Pericardium fibroblast (primary cell): Measurements from ENCODE around the gene FNTB. TPM values are rescaled to one million over a fixed set of nuclear protein-coding genes. Genes with fewer than 3 reads are reported as not detected.

Experiments
- total RNA-seq: library from RNA; depleted of rRNA; stranded (reverse); fragments of >200 nt; gene quantifications from 2 replicates; pipeline ENCODE4 v1.2.3, GENCODE V29; 2015

FNTB gene
- total RNA-seq = 9.7 and 15.2 TPM in 2 replicates

GRCh38 chr14:64986648-64987437, at the start of gene FNTB:
TSS of gene FNTB (plus strand) at chr14:64986895. CDS start at chr14:64986954, 59 bp downstream.

GRCh38 chr14:64942531-64943111, 44.1 kb upstream of the FNTB start, which contains the start of gene GPX2:
TSS of gene GPX2 (minus strand) at chr14:64942745. CDS start at chr14:64942726, 19 bp downstream.

GRCh38 chr14:64971943-64972791, 14.5 kb upstream of the FNTB start, which contains the start of gene RAB15:
TSS of gene RAB15 (minus strand) at chr14:64972336. CDS start at chr14:64972076, 260 bp downstream.

GRCh38 chr14:65102441-65103149, 115.9 kb downstream of the FNTB start, which contains the start of gene MAX:
TSS of gene MAX (minus strand) at chr14:65102517. CDS start at chr14:65102339, 178 bp downstream.

Other genes with a start within 250 kb of the FNTB start
- gene SPTB, start 107.0 kb upstream of the FNTB start, total RNA-seq = under 0.01 TPM in 1 of 2 replicates, not detected in the other
- gene CHURC1, start 72.4 kb upstream of the FNTB start, total RNA-seq = 56.6 and 85.5 TPM in 2 replicates
- gene GPX2, start 44.1 kb upstream of the FNTB start, total RNA-seq = not detected in 2 replicates
- 4.9 and 6.2 TPM in 2 replicates for gene RAB15, start 14.6 kb upstream of the FNTB start, total RNA-seq
- gene MAX, start 115.6 kb downstream of the FNTB start, total RNA-seq = 48.9 and 63.8 TPM in 2 replicates